ENCODE measurements around the gene LY6G6C.

The LY6G6C gene

DNA sequence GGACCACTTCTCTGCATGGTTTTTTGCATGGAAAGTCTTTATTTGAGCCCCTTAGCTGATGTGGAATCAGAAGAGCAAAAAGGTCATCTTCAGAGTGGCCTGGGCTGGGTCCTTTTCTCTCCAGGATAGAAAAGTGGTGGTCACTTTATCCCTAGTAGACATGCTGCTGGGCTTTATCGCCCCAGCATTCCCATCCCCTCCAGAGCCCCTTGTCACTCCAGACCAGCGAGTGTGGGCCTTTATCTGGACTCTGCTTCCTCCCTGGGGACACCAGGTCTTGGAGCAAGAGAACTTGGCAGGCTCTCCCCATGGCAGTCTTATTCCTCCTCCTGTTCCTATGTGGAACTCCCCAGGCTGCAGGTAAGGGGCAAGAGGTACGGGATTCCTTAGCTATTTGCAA lies 14.9 kb downstream of the LY6G6C start, which contains the start of gene LY6G6F:
Gene LY6G6F (plus strand): TSS at position 268 of the 400 bp plus-strand sequence. CDS start 41 bp downstream, at position 309.
- DNase-seq (ENCODE audit: low read depth, low spot score), result no peak

GRCh38 chr6:31705931-31706330 lies 15.6 kb downstream of the LY6G6C start:
- no peak for DNase-seq (ENCODE audit: low read depth, low spot score)

GRCh38 chr6:31702819-31703716 lies 18.5 kb downstream of the LY6G6C start, which contains the start of gene ABHD16A:
Gene ABHD16A (minus strand): TSS chr6:31703324. CDS start chr6:31703281, 43 bp downstream.
- DNase-seq (ENCODE audit: low read depth, low spot score), result peak; percentile 95

GRCh38 chr6:31702405-31702818 lies 19.1 kb downstream of the LY6G6C start:
- no peak for DNase-seq (ENCODE audit: low read depth, low spot score)

GRCh38 chr6:31701666-31702404 lies 19.7 kb downstream of the LY6G6C start:
- DNase-seq (ENCODE audit: low read depth, low spot score), result no peak

GRCh38 chr6:31700740-31701401 lies 20.7 kb downstream of the LY6G6C start:
- DNase-seq (ENCODE audit: low read depth, low spot score), result no peak

DNA sequence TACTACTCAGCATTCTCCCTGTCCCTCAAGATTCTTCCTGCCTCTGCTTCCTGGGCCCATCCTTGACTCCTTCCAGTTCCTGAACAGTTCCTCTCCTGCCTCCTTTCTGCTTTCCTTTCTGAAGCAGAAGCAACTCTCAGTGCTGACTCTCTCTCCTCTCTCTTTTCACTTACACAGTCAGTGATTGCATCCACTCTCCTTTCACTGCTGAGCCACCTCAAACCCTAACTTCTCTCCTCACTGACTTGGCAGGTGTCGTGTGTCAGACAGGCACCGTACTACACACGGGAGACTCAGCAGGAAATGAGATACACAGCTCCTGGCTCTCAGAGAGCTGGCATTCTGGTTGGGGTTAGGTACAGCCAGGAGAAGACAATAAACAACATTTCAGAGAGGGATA lies 24.0 kb downstream of the LY6G6C start:
- no peak for DNase-seq (ENCODE audit: low read depth, low spot score)

GRCh38 chr6:31693535-31693934 lies 28.0 kb downstream of the LY6G6C start:
- no peak for DNase-seq (ENCODE audit: low read depth, low spot score)

DNA sequence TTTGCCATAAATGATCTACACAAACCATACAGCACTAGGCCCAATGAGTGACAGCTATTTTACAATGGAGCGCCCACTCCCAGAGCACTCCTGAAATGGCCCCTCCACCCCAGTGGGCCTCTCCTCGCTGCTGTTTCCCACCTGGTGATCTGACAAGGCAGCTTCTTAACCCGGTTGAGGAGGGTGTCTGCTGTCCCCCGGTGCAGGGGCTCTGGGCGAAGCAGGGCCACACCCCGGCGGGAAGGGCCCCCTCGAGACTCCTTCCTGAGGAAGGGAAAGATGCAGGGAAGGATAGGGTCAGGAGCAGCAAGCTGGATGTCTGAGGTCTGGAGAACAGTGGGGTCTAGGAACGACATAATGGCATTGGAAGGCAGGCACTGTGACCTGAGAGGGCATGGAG lies 28.7 kb downstream of the LY6G6C start:
- DNase-seq (ENCODE audit: low read depth, low spot score), result no peak

- DNase-seq (ENCODE audit: low read depth, low spot score), result no peak
These were observed 29.2 kb downstream of the LY6G6C start for GRCh38 chr6:31692353-31692752.

GRCh38 chr6:31691564-31692108 lies 29.9 kb downstream of the LY6G6C start:
- DNase-seq (ENCODE audit: low read depth, low spot score), result no peak

DNA sequence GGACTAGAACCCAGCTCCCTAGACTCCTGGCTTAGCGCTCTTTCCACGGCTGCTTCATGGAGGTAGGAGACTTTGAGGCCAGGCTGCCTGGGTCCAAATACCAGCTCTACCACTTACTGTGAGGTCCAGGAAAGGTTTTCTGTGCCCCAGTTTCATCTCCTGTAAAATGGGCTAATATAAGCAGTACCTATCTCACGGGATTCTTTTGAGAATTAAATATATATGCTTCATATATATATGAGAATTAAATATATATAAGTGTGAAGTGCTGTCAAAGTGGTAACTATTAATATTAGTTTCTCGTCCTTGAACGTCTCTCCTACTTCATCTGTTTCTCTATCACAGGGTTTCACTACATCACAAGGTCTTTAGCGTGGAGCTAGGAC lies 30.5 kb downstream of the LY6G6C start:
- DNase-seq (ENCODE audit: low read depth, low spot score), result no peak

- DNase-seq (ENCODE audit: low read depth, low spot score), result no peak
These were observed 31.1 kb downstream of the LY6G6C start for GRCh38 chr6:31690231-31691077.

DNA sequence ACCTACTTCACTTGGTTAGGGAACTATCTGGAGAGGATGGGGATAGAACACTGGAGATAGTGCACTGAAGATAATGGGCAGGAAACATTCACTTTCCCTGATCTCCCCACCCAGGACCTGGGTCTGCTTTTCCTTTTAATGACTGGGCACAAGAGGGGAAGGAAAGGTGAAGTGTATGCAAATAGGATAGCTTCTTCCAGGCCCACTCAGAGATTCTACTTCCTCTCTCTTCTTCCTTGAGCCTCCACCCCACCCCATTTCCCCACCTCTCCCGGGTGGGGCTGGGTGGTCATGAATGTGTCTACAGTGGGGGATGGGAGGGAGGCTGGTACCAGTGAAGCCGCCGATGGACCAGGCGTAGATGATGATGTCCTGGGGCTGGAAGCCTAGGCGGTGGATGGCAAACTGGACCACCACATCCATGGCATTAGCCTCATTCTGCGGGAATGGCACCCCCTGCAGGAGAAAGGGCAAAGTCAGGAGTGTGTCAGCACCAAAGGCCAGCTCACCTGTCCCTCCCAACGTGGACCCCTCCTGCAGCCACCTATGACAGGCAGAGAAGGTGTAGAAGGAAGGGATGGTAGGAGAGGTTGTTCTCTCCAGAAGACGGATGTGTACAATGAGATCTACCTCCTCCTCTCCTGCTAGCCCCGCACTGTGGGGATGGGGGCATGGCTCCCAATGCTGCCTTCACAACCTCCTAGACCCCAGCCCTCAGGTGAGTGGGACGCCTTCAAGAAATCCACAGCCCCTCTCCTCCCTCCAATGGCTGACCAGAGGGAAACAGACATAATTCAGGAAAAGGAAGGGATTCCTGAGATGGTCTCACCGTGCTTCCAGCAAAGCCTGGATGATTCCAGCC lies 32.1 kb downstream of the LY6G6C start:
- no peak for DNase-seq (ENCODE audit: low read depth, low spot score)

DNA sequence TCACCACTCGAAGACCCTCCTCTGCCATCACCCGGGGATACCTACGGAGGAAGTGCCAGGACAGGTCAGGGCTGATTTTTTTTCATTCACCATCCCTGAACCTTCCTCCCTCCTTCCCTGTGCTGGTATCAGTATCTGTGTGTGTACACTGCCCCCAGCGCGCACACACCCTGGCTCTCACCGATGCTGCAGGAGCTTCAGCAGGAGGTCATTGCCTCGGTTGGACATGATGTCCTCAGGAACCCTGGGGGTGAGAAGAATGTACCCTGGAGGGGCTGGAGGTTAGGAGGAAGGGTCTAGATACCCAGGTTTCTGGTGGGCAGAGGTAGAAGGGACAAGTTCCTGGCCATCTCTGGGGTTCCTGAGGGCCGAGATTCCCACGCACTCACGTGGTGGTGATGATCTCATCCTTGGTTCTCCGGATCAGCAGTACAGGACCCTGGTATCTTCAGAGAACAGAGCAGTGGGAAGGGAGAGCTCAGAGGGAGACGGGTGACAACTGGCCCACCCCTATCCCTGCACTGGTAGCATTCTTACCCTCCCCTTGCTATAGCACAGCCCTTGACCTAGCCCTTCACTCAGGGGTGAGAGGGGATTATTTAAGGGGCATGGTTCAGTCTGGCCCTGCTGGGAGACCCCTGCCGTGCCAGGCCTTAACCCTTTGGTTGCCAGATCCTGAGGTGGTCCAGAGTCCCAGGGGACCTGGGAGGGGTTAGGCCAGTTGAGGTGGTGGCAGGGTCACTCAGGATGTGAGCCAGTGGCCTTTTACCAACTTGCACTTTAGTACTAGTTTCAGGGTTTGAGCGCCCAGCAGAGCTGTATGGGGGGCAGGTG lies 33.5 kb downstream of the LY6G6C start:
- no peak for DNase-seq (ENCODE audit: low read depth, low spot score)

DNA sequence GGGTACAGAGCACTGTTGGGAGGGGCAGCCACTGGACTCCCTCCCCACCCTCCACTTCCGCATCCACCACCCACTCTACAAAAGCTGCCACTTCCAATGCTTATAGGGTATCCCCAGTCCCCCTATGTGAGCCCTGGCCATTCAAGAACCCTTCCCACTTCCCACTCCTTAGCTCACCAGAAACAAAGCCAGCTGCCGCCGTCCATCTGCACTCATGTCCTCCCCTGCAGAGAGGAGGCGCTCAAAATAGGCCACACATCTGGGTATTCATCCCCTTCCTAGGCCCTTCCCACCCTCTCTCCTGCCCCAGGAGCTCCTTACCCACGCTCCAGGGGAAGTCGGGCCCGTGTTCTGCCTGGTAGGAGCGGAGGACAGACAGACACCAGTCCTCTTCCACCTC lies 34.2 kb downstream of the LY6G6C start:
- no peak for DNase-seq (ENCODE audit: low read depth, low spot score)

- no peak for DNase-seq (ENCODE audit: low read depth, low spot score)
These were observed 35.1 kb downstream of the LY6G6C start for GRCh38 chr6:31686483-31686882.

DNA sequence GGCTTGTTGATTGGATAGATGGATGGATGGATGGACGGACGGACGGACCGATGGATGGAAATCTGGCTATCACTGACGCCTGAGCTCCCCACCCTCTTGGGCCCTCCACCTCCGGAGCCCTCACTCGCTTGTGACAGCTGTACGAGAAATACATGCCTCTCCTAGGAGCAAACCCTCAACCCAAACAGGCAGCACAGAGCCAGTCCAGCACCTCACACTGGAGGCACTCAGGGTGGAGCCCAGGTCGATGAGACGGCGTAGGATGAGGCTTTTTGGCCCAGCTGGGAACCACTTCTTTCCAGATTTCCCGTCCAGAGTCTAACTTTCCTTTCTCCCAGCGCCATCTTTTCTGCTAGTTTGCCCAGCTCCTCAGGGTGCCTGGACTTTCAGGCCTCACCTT lies 38.0 kb downstream of the LY6G6C start:
- DNase-seq (ENCODE audit: low read depth, low spot score), result no peak

GRCh38 chr6:31681135-31681671 lies 40.3 kb downstream of the LY6G6C start:
- DNase-seq (ENCODE audit: low read depth, low spot score), result no peak

Measured in iPS DF 19.7 (cell line).